ENCODE data around the gene VGLL4. TPM values are rescaled to one million over a fixed set of nuclear protein-coding genes. Genes with fewer than 3 reads are reported as not detected.

The VGLL4 gene
- total and polyA plus RNA-seq, 2 of the 4 experiments (the other 2 are of a cell fraction): 26.2 to 35.4 TPM

DNA sequence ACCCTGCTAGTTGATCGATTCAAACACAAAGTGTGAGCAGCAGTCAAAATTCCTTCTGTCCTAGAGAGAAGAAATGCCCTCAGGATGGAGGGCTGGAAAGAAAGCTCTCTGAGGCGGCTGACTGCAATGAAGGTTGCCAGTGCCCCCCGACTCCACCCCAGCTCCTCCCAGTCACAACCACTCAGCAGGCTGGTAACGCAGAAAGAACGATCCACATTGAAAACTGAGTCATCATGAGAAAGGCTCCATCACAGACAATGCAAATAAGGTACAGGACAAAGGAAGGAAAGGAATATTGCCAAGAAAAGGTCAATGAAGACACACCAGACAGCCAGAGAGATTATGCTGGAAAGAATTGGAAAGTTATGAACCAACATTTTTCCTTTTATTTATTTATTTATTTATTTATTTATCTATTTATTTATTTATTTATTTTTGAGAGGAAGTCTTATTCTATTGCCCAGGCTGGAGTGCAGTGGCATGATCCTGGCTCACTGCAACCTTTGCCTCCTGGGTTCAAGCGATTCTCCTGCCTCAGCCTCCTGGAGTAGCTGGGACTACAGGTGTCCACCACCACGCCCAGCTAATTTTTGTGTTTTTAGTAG, 17.4 kb upstream of the VGLL4 start:
- no peak overlapping the region for H3K4me3 ChIP-seq (ENCODE audit: insufficient read depth, low read depth, low read length)
- no peaks in the 10 kb centered on the region for H4K20me1 ChIP-seq (ENCODE audit: insufficient read depth, low read length)
- no peak overlapping the region for H3K14ac ChIP-seq (replicated peaks; ENCODE audit: low read depth, low read length)
- H4K91ac ChIP-seq (ENCODE audit: insufficient read depth, low read depth, low read length): no peak overlapping the region
- no peaks in the 10 kb centered on the region for H3K4me1 ChIP-seq (ENCODE audit: control insufficient read depth, insufficient read depth, low read length)
- no peak overlapping the region for H3K4me2 ChIP-seq (ENCODE audit: low read depth, low read length)
- H3K79me1 ChIP-seq (ENCODE audit: low read depth in 1 of 2, low read length in 2 of 2): peaks cover 11 to 14% of the 10 kb centered on the region in 2 experiments; a peak in 3 of 4 replicates
- no peaks in the 10 kb centered on the region; the same call in 1 of the 2 replicates for H3K9me3 ChIP-seq (ENCODE audit: control insufficient read depth, insufficient read depth, low read length)
- H3K9me1 ChIP-seq (ENCODE audit: insufficient read depth, low read length): peaks cover 2% of the 10 kb centered on the region; the same call in 1 of the 2 replicates
- ChIA-PET POLR2A (ENCODE audit: unreplicated experiment) (interaction anchor here (0.5 kb wide), 1 partner anchor 10 kb away, joined by 4 read pairs; no protein-coding TSS in a partner anchor), CTCF (no interaction called here)
- H3K27me3 ChIP-seq (ENCODE audit: control insufficient read depth, insufficient read depth, low read length): no peaks in the 10 kb centered on the region
- intact Hi-C loops (cut with micrococcal nuclease) (no loop called here), in situ Hi-C loops (cut with MboI; ENCODE audit: low sequenced_read_pairs) (loop anchor here (25.0 kb wide), 1 partner anchor 899 kb away; no protein-coding TSS in a partner anchor), dilution Hi-C loops (cut with HindIII; ENCODE audit: low sequenced_read_pairs, unreplicated experiment) (no loop called here)
- BruUV-seq (replicated peaks): no TSS peak
- H4K5ac ChIP-seq (ENCODE audit: low read depth, low read length): no peak overlapping the region
- no peak for ATAC-seq (ENCODE audit: low read depth)
- H3K18ac ChIP-seq (ENCODE audit: low read depth, low read length): no peak overlapping the region
- no peak overlapping the region for H3K56ac ChIP-seq (ENCODE audit: extremely low read depth, insufficient read depth, low read length)
- H2AK5ac ChIP-seq (ENCODE audit: low read depth, low read length): no peak overlapping the region
- no peak for TF ChIP-seq SMC3 (IDR thresholded peaks at IDR 0.05; ENCODE audit: low read depth, low read length)
- TF ChIP-seq RFX5 (IDR thresholded peaks at IDR 0.05; ENCODE audit: low read depth, low read length): no peak
- TF ChIP-seq, protein P1, sequence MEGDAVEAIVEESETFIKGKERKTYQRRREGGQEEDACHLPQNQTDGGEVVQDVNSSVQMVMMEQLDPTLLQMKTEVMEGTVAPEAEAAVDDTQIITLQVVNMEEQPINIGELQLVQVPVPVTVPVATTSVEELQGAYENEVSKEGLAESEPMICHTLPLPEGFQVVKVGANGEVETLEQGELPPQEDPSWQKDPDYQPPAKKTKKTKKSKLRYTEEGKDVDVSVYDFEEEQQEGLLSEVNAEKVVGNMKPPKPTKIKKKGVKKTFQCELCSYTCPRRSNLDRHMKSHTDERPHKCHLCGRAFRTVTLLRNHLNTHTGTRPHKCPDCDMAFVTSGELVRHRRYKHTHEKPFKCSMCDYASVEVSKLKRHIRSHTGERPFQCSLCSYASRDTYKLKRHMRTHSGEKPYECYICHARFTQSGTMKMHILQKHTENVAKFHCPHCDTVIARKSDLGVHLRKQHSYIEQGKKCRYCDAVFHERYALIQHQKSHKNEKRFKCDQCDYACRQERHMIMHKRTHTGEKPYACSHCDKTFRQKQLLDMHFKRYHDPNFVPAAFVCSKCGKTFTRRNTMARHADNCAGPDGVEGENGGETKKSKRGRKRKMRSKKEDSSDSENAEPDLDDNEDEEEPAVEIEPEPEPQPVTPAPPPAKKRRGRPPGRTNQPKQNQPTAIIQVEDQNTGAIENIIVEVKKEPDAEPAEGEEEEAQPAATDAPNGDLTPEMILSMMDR (conservative IDR thresholded peaks at IDR 0.05; ENCODE audit: low read depth, low read length): no peak
- no peak for TF ChIP-seq MXI1 (IDR thresholded peaks at IDR 0.05; ENCODE audit: borderline replicate concordance, low read depth, low read length)
- TF ChIP-seq MAZ (IDR thresholded peaks at IDR 0.05; ENCODE audit: borderline replicate concordance, low read depth, low read length): no peak
- H3K23ac ChIP-seq (ENCODE audit: low read depth, low read length): no peak overlapping the region
- H2AK9ac ChIP-seq (replicated peaks; ENCODE audit: low read depth, low read length, poor library complexity): no peak overlapping the region
- no peak overlapping the region for H2BK20ac ChIP-seq (ENCODE audit: low read depth, low read length)
- H3K27ac ChIP-seq (ENCODE audit: insufficient read depth, low read length): no peak overlapping the region
- H3K9ac ChIP-seq (ENCODE audit: low read depth, low read length): no peak overlapping the region
- no peak overlapping the region for H2BK5ac ChIP-seq (ENCODE audit: low read depth, low read length, poor library complexity, severe bottlenecking)
- DNase-seq: no peak
- WGBS, 2 experiments (ENCODE audit: extremely low coverage in 2 of 2, insufficient read length in 1 of 2): no CpG with 5 or more reads among the region's 7 CpGs
- no peak overlapping the region for H3K4ac ChIP-seq (ENCODE audit: low read depth, low read length)
- H2BK120ac ChIP-seq (ENCODE audit: low read depth, low read length): no peak overlapping the region
- H4K8ac ChIP-seq (ENCODE audit: low read depth in 2 of 2, low read length in 2 of 2): no peak overlapping the region
- H2AFZ ChIP-seq (replicated peaks; ENCODE audit: low read length, poor library complexity): no peak overlapping the region
- H3K36me3 ChIP-seq (ENCODE audit: control insufficient read depth, insufficient read depth, low read length): no peaks in the 10 kb centered on the region
- no peak overlapping the region for H2BK15ac ChIP-seq (ENCODE audit: low read depth, low read length)

Measured in IMR-90 (cell line).